RKO (cell line): ENCODE results near the gene IL5.

Experiments used
- DNase-seq: peaks from one replicate; pipeline ENCODE4 v3.0.0-alpha.2; 2016; ENCODE audit warnings: low spot score

The IL5 gene

GRCh38 chr5:132498152-132498551, 45.2 kb downstream of the IL5 start:
- no peak for DNase-seq

GRCh38 chr5:132497488-132497997, 45.8 kb downstream of the IL5 start:
- DNase-seq, result peak; percentile 86

GRCh38 chr5:132496631-132497487, 46.5 kb downstream of the IL5 start:
- DNase-seq, result peak; percentile 84

GRCh38 chr5:132496191-132496630, 47.1 kb downstream of the IL5 start:
- DNase-seq, result peak; percentile 87

- DNase-seq, result peak; percentile 75
Measured at GRCh38 chr5:132495667-132496190, 47.6 kb downstream of the IL5 start.

GRCh38 chr5:132493821-132494220, 49.5 kb downstream of the IL5 start:
- no peak for DNase-seq

- DNase-seq, result no peak
Measured at GRCh38 chr5:132493241-132493640, 50.1 kb downstream of the IL5 start.

GRCh38 chr5:132492386-132493125, 50.8 kb downstream of the IL5 start:
- DNase-seq, result no peak
